Renal pelvis (tissue), 4 donors: Measurements from ENCODE around the gene TRIM38. TPM values are rescaled to one million over a fixed set of nuclear protein-coding genes. Genes with fewer than 3 reads are reported as not detected.
"Not testable (repeated sequence)": the region's sequence is repeated elsewhere in the genome, so short reads cannot be mapped to it uniquely, and the experiment has no call there.

Experiments used
- DNase-seq: peaks from one replicate; pipeline ENCODE4 v3.0.0-alpha.2; 2013
- polyA plus RNA-seq, 3 donors: library from polyadenylated mRNA; unstranded; fragments of 120-200 nt; gene quantifications; one replicate each; pipeline ENCODE4 v1.2.1, GENCODE V29; 2013; ENCODE audit not compliant: insufficient read length in 3 of 3

The TRIM38 gene
- polyA plus RNA-seq, 3 donors = 9.2 to 16.7 (median 11.9) TPM

- DNase-seq = not testable (repeated sequence)
Observed at GRCh38 chr6:25999225-25999624, 36.6 kb downstream of the TRIM38 start.

- DNase-seq = no peak
Observed at GRCh38 chr6:26000366-26001144, 38.0 kb downstream of the TRIM38 start.

- DNase-seq = no peak
Observed at GRCh38 chr6:26003102-26003694, 40.6 kb downstream of the TRIM38 start.

- DNase-seq = no peak
Observed at GRCh38 chr6:26006086-26006939, 43.7 kb downstream of the TRIM38 start.

- not testable (repeated sequence) for DNase-seq
Observed at GRCh38 chr6:26006940-26007305, 44.3 kb downstream of the TRIM38 start.

GRCh38 chr6:26008470-26008869, 45.9 kb downstream of the TRIM38 start:
- no peak for DNase-seq

GRCh38 chr6:26009817-26010216, 47.2 kb downstream of the TRIM38 start:
- DNase-seq = no peak

GRCh38 chr6:26012061-26012460, 49.5 kb downstream of the TRIM38 start:
- no peak for DNase-seq

- not testable (repeated sequence) for DNase-seq
Observed at GRCh38 chr6:26014386-26014785, 51.8 kb downstream of the TRIM38 start.

GRCh38 chr6:26016245-26016962, 53.8 kb downstream of the TRIM38 start:
- DNase-seq = peak; percentile 75

- no peak for DNase-seq
Observed at GRCh38 chr6:26016963-26017631, 54.5 kb downstream of the TRIM38 start.

- peak; percentile 92 for DNase-seq
Observed at GRCh38 chr6:26017632-26017966, 55.0 kb downstream of the TRIM38 start.

GRCh38 chr6:26019261-26019830, 56.7 kb downstream of the TRIM38 start:
- DNase-seq = no peak

- DNase-seq = no peak
Observed at GRCh38 chr6:26019967-26020328, 57.3 kb downstream of the TRIM38 start.

GRCh38 chr6:26020329-26021000, 57.9 kb downstream of the TRIM38 start:
- peak; percentile 95 for DNase-seq

- DNase-seq = no peak
Observed at GRCh38 chr6:26021001-26021349, 58.4 kb downstream of the TRIM38 start.

- DNase-seq = peak; percentile 97
Observed at GRCh38 chr6:26021350-26022131, 58.9 kb downstream of the TRIM38 start.

GRCh38 chr6:26022132-26022472, 59.5 kb downstream of the TRIM38 start:
- DNase-seq = peak; percentile 88

- no peak for DNase-seq
Observed at GRCh38 chr6:26022737-26023136, 60.1 kb downstream of the TRIM38 start.

- no peak for DNase-seq
Observed at GRCh38 chr6:26024651-26025046, 62.0 kb downstream of the TRIM38 start.
